OCI-LY7 (cell line): ENCODE measurements around the gene RASSF4. TPM values are rescaled to one million over a fixed set of nuclear protein-coding genes. Genes with fewer than 3 reads are reported as not detected.

Experiments
- BruUV-seq: library from RNA; stranded (reverse); fragments of 400-500 nt; replicated peaks from 2 replicates; lab custom pipeline; 2021; lab: Mats Ljungman, UMichigan
- CTCF ChIA-PET: fragments of 300-600 bp; sonication (Branson Sonifier 250); formaldehyde crosslinking; loops from one replicate; lab custom pipeline; 2022; ENCODE audit warnings: antibody characterized with exemption; ENCODE audit not compliant: unreplicated experiment; lab: Charles Lee
- POLR2A ChIA-PET: fragments of 300-600 bp; sonication (Branson Sonifier 250); formaldehyde crosslinking; loops from one replicate; lab custom pipeline; 2022; ENCODE audit warnings: antibody characterized with exemption; lab: Charles Lee
- DNase-seq: peaks from one replicate; pipeline ENCODE4 v3.0.0-alpha.2; 2015; ENCODE audit warnings: low spot score
- H2AFZ ChIP-seq: fragments of 200-600 bp; sonication (generic), shearing (Covaris generic); 2 replicates; pipeline ENCODE4 v1.6.1; 2014; ENCODE audit warnings: mild to moderate bottlenecking, antibody characterized with exemption, low read length, moderate library complexity
- H3K27ac ChIP-seq: fragments of 200-600 bp; sonication (generic); 2 replicates; pipeline ENCODE4 v1.5.1; 2014; ENCODE audit warnings: mixed run types, low read depth, mild to moderate bottlenecking, moderate library complexity, low read length, inconsistent platforms; ENCODE audit not compliant: poor library complexity, severe bottlenecking
- H3K36me3 ChIP-seq: fragments of 200-600 bp; sonication (generic); 2 replicates; pipeline ENCODE4 v1.6.1; 2014; ENCODE audit warnings: mild to moderate bottlenecking, antibody characterized with exemption, low read length, moderate library complexity, mixed read lengths; ENCODE audit not compliant: insufficient read depth
- H3K4me1 ChIP-seq: fragments of 200-600 bp; sonication (generic); 2 replicates; pipeline ENCODE4 v1.5.1; 2014; ENCODE audit warnings: mild to moderate bottlenecking, low read length; ENCODE audit not compliant: insufficient read depth, poor library complexity, severe bottlenecking
- H3K4me2 ChIP-seq: fragments of 200-600 bp; sonication (generic); 2 replicates; pipeline ENCODE4 v1.6.1; 2014; ENCODE audit warnings: mild to moderate bottlenecking, low read length
- H3K4me3 ChIP-seq: fragments of 200-600 bp; sonication (generic); 2 replicates; pipeline ENCODE4 v1.5.1; 2014; ENCODE audit warnings: mild to moderate bottlenecking, low read depth, low read length; ENCODE audit not compliant: poor library complexity, severe bottlenecking
- H3K79me2 ChIP-seq: fragments of 200-600 bp; sonication (generic); 2 replicates; pipeline ENCODE4 v1.6.1; 2016; ENCODE audit warnings: low read depth, mild to moderate bottlenecking, low read length, moderate library complexity, mixed read lengths; ENCODE audit not compliant: insufficient read depth
- H3K9me2 ChIP-seq: fragments of 200-600 bp; sonication (generic); 2 replicates; pipeline ENCODE4 v1.6.1; 2016; ENCODE audit warnings: mild to moderate bottlenecking, low read length, mixed read lengths; ENCODE audit not compliant: insufficient read depth
- H3K9me3 ChIP-seq: fragments of 200-600 bp; sonication (generic); 2 replicates; pipeline ENCODE4 v1.6.1; 2014; ENCODE audit warnings: mild to moderate bottlenecking, mixed run types, low read length, mixed read lengths
- H4K20me1 ChIP-seq: fragments of 200-600 bp; sonication (generic); 2 replicates; pipeline ENCODE4 v1.6.1; 2014; ENCODE audit warnings: mild to moderate bottlenecking, antibody characterized with exemption, low read length, moderate library complexity, mixed read lengths; ENCODE audit not compliant: insufficient read depth
- CTCF ChIP-seq: fragments of 200-600 bp; sonication (generic); conservative IDR thresholded peaks from 2 replicates; pipeline ENCODE4 v1.5.1; 2014; ENCODE audit warnings: mild to moderate bottlenecking, antibody characterized with exemption, low read length, moderate library complexity, mixed read lengths
- EZH2phosphoT487 ChIP-seq: fragments of 200-600 bp; sonication (generic); IDR thresholded peaks from 2 replicates; pipeline ENCODE4 v1.6.1; 2018; ENCODE audit warnings: low read depth, borderline replicate concordance, mild to moderate bottlenecking, mixed run types, antibody characterized with exemption, low read length, moderate library complexity, mixed read lengths
- intact Hi-C: fragments of 100-400 bp; cut with micrococcal nuclease; formaldehyde crosslinking; loops from one replicate; pipeline ENCODE4 v1.10.0; 2022; ENCODE audit not compliant: unreplicated experiment
- total RNA-seq, 2 experiments: library from RNA; depleted of rRNA in 1 of 2; stranded (reverse); fragments of >200 nt in 1 of 2; shearing (Covaris generic) in 1 of 2; gene quantifications; 2 replicates each; pipeline ENCODE4 v1.2.3, GENCODE V29; 2014 to 2022

RASSF4 gene
- total RNA-seq, 2 experiments from 2014 or later: 2.6 to 5.3 TPM

DNA sequence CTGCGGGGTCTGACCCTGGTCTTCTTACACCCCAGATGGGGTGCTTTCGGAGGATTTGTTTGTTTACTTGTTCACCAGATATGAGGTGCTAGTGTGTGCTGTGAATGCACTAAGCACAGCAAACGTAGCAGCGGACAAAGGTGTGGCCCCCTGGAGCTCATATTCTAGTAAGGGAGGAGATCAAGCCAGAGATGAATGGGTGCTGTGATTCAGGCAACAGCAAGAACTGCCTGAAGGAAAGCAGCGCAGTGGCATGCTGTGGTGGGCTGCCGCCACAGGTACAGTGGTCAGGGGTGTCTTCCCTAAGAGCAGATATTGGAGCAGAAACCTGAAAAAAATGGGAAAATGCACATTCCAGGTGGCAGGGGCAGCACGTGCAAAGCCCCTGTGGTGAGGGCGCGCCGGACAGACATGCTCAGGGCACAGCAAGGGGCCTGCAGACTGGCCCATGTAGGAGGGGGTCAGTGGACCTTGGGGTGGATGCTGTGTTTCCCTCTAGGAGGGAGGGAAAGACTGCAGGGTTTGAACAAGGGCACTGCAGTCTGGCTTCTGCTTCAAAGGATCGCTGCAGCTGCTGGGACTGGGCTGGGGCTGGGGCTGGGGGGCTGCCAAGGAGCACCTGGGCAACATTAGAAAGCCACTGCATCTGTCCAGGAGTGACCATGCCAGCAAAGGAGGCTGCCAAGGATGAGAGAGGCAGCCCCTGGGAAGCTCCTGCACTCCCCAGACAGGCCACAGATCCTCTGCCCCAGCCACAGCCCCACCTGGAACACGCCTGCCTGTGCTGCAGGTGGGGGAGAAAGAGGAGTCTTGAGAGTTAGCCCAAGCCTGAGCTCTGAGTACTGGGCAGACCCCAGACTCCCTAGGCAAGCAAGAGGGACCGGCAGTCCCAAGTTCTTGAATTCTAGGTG is 19.9 kb downstream of the RASSF4 start:
- no peak overlapping the region for H3K4me3 ChIP-seq
- no peak for DNase-seq
- no peak overlapping the region for H2AFZ ChIP-seq
- no TSS peak for BruUV-seq
- H3K79me2 ChIP-seq: no peaks in the 10 kb centered on the region
- H4K20me1 ChIP-seq: no peaks in the 10 kb centered on the region
- CTCF ChIA-PET: interaction anchor here (0.9 kb wide), 1 partner anchor 47 kb away, joined by 3 read pairs; no protein-coding TSS in a partner anchor
- intact Hi-C loops: no loop called here
- H3K4me2 ChIP-seq: no peak overlapping the region
- no peaks in the 10 kb centered on the region for H3K9me2 ChIP-seq
- H3K27ac ChIP-seq: no peak overlapping the region
- no peaks in the 10 kb centered on the region for H3K36me3 ChIP-seq
- no peaks in the 10 kb centered on the region for H3K9me3 ChIP-seq
- H3K4me1 ChIP-seq: peaks cover 3% of the 10 kb centered on the region
- TF ChIP-seq EZH2phosphoT487: no peak
- POLR2A ChIA-PET: no interaction called here

DNA sequence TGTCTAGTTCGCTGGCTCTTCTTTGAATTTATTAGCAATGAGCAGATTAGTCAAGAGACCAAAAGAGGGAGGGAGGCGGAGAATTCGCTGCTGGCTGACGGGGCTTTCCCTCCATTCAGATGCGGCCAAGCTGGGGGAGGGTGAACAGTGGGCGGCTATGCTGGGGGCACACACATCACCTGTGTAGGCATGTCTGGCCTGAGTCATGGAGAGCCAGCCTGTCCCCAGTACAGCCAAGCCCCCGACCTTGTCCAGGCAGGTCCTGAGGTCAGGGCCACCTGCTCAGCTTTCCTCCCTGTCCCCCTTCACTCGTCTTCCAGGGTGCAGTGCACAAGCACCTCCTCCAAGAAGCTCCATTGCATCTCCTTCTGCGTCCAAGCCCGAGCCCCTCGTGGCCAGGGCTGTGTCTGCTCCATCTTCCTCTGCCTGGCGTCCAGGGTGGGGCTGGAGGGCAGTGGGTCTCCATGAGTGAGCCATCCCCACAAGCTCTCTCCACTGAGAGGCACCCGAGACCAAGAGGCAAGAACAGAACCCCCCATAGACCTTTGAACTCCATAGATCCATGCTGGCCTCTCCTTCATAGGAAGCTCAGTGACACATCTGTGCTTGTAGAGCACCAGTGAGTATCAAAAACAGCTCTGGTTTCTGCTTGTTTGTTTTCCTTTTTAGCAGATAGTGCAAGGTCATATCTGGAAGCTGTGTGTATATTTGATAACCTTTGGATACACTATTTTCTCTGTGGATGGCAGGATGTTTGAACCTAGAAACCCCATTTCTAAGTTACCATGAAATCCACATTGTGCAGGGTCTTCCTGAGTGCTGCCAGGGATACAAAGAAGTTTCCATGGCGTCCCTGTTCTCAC is 20.9 kb downstream of the RASSF4 start:
- no peak for TF ChIP-seq EZH2phosphoT487
- TF ChIP-seq CTCF: no peak
- Histone ChIP-seq H4K20me1 (no peaks in the 10 kb centered on the region), H3K27ac (no peak overlapping the region), H2AFZ (no peak overlapping the region), H3K9me2 (no peaks in the 10 kb centered on the region), H3K4me3 (no peak overlapping the region), H3K9me3 (no peaks in the 10 kb centered on the region), H3K36me3 (no peaks in the 10 kb centered on the region), H3K79me2 (no peaks in the 10 kb centered on the region), H3K4me1 (no peaks in the 10 kb centered on the region), H3K4me2 (no peak overlapping the region)
- intact Hi-C loops: no loop called here
- no peak for DNase-seq
- BruUV-seq: no TSS peak
- ChIA-PET POLR2A (no interaction called here), CTCF (interaction anchor here (0.9 kb wide), 1 partner anchor 48 kb away, joined by 3 read pairs; no protein-coding TSS in a partner anchor)
